Activated CD4-positive, alpha-beta memory T cell treated with anti-CD3 and anti-CD28 coated beads for 36 hours (primary cell): ENCODE measurements around the gene DCLK3. TPM values are rescaled to one million over a fixed set of nuclear protein-coding genes. Genes with fewer than 3 reads are reported as not detected.

Experiments
- total RNA-seq, 2 experiments: library from RNA; stranded (reverse); gene quantifications; one replicate each; pipeline ENCODE4 v1.2.3, GENCODE V29; 2021

Gene DCLK3
- total RNA-seq, 2 experiments from 2014 or later: not detected

Other genes starting within 250 kb of the DCLK3 start
- gene TRANK1, start 180.5 kb upstream of the DCLK3 start, total RNA-seq: 10 to 100 TPM; 11.7 to 17.1 TPM
- 10 to 100 TPM; 11.7 to 16.7 TPM for gene EPM2AIP1, start 228.6 kb upstream of the DCLK3 start, total RNA-seq
- 100 to 1,000 TPM in 1 of 2 experiments, 10 to 100 TPM in 1; 85.8 to 102 TPM for gene MLH1, start 229.0 kb upstream of the DCLK3 start, total RNA-seq